ENCODE measurements around the gene E2F3. TPM values are rescaled to one million over a fixed set of nuclear protein-coding genes. Genes with fewer than 3 reads are reported as not detected.
A peak's percentile ranks its signal among the peaks of the same experiment; 100 is the strongest.

Gene E2F3
- polyA plus RNA-seq, 3 donors: 7.5 to 14.6 (median 8.9) TPM

DNA sequence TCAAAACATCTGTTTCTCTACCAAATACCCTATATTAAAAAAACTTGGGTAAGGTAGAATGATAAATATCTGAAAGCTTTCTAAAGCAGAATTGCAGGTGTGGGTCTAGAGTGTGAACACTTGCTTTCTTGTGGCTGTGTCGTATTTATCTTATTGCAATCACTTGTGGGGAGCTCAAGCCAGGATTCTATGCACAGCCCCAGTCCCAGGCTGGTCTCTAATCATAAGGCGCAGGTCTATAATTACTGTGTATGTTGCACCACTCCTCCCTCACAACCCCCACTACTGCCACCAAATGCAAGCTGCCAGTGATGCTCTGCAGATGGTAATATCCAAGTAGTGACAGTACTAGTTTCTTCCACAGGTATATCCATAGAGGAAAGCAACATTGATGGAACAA, 2.2 kb upstream of the E2F3 start:
- peaks cover 9 to 18% of the 10 kb centered on the region in 2 donors for H3K4me1 ChIP-seq (ENCODE audit: control insufficient read depth in 1 of 2, insufficient read depth in 2 of 2, low read length in 2 of 2)
- DNase-seq: no peak
- H3K36me3 ChIP-seq (replicated peaks in 1 of 2; ENCODE audit: control insufficient read depth in 1 of 2, insufficient read depth in 2 of 2, low read length in 2 of 2): no peaks in the 10 kb centered on the region
- Mint-ChIP-seq H3K27me3 (ENCODE audit: low read depth in 3 of 3) (peaks cover 4 to 8% (median 4%) of the 10 kb centered on the region in 3 donors), H3K27ac (no peak overlapping the region), H3K4me1 (peaks cover 6% of the 10 kb centered on the region), H3K4me3 (no peak overlapping the region), H3K9me3 (peaks cover 0 to 2% (median 0%) of the 10 kb centered on the region in 7 donors), H3K36me3 (no peaks in the 10 kb centered on the region)
- H3K79me2 ChIP-seq (ENCODE audit: insufficient read depth, low read length): peaks cover 25% of the 10 kb centered on the region
- H3K27ac ChIP-seq (ENCODE audit: low read depth in 1 of 2, low read length in 2 of 2): no peak overlapping the region
- H3K9ac ChIP-seq (ENCODE audit: insufficient read depth, low read length, poor library complexity, severe bottlenecking): no peak overlapping the region
- no peak overlapping the region for H3K4me3 ChIP-seq (replicated peaks in 1 of 3; ENCODE audit: low read depth in 2 of 3, low read length in 3 of 3)
- no peak overlapping the region for H3K4me2 ChIP-seq (replicated peaks; ENCODE audit: extremely low read depth, low read length, poor library complexity, severe bottlenecking)
- H4K20me1 ChIP-seq (ENCODE audit: insufficient read depth, low read length): peaks cover 3% of the 10 kb centered on the region
- no peak overlapping the region for H2AFZ ChIP-seq (ENCODE audit: insufficient read depth, low read depth, low read length, poor library complexity, severe bottlenecking)
- no peaks in the 10 kb centered on the region for H3K9me3 ChIP-seq (replicated peaks in 1 of 2; ENCODE audit: control insufficient read depth in 1 of 2, insufficient read depth in 1 of 2, low read length in 2 of 2)
- TF ChIP-seq, protein P1, sequence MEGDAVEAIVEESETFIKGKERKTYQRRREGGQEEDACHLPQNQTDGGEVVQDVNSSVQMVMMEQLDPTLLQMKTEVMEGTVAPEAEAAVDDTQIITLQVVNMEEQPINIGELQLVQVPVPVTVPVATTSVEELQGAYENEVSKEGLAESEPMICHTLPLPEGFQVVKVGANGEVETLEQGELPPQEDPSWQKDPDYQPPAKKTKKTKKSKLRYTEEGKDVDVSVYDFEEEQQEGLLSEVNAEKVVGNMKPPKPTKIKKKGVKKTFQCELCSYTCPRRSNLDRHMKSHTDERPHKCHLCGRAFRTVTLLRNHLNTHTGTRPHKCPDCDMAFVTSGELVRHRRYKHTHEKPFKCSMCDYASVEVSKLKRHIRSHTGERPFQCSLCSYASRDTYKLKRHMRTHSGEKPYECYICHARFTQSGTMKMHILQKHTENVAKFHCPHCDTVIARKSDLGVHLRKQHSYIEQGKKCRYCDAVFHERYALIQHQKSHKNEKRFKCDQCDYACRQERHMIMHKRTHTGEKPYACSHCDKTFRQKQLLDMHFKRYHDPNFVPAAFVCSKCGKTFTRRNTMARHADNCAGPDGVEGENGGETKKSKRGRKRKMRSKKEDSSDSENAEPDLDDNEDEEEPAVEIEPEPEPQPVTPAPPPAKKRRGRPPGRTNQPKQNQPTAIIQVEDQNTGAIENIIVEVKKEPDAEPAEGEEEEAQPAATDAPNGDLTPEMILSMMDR (IDR thresholded peaks at IDR 0.05): no peak
- WGBS (ENCODE audit: insufficient coverage): no CpG with 5 or more reads among the region's 2 CpGs
- intact Hi-C loops (cut with micrococcal nuclease): no loop called here
- H3K27me3 ChIP-seq (ENCODE audit: control insufficient read depth in 2 of 2, insufficient read depth in 2 of 2, low read length in 2 of 2): no peaks in the 10 kb centered on the region

- TF ChIP-seq, protein P1 (IDR thresholded peaks at IDR 0.05): peak; percentile 43
- Histone ChIP-seq H3K27ac (ENCODE audit: low read depth in 1 of 2, low read length in 2 of 2) (peak overlapping the region; percentile 81 to 92), H3K9me3 (replicated peaks in 1 of 2; ENCODE audit: control insufficient read depth in 1 of 2, insufficient read depth in 1 of 2, low read length in 2 of 2) (no peaks in the 10 kb centered on the region), H3K27me3 (ENCODE audit: control insufficient read depth in 2 of 2, insufficient read depth in 2 of 2, low read length in 2 of 2) (no peaks in the 10 kb centered on the region), H2AFZ (ENCODE audit: insufficient read depth, low read depth, low read length, poor library complexity, severe bottlenecking) (peak overlapping the region; percentile 81), H4K20me1 (ENCODE audit: insufficient read depth, low read length) (peaks cover 8% of the 10 kb centered on the region), H3K4me2 (replicated peaks; ENCODE audit: extremely low read depth, low read length, poor library complexity, severe bottlenecking) (peak overlapping the region; percentile 100), H3K4me3 (replicated peaks in 1 of 3; ENCODE audit: low read depth in 2 of 3, low read length in 3 of 3) (peak overlapping the region; percentile 75 to 94 (median 94)), H3K79me2 (ENCODE audit: insufficient read depth, low read length) (peaks cover 36% of the 10 kb centered on the region), H3K9ac (ENCODE audit: insufficient read depth, low read length, poor library complexity, severe bottlenecking) (peak overlapping the region; percentile 67), H3K4me1 (ENCODE audit: control insufficient read depth in 1 of 2, insufficient read depth in 2 of 2, low read length in 2 of 2) (peaks cover 11 to 29% of the 10 kb centered on the region in 2 donors), H3K36me3 (replicated peaks in 1 of 2; ENCODE audit: control insufficient read depth in 1 of 2, insufficient read depth in 2 of 2, low read length in 2 of 2) (peaks cover 0 to 2% of the 10 kb centered on the region in 2 donors)
- H3K36me3 Mint-ChIP-seq: peaks cover 0 to 3% of the 10 kb centered on the region in 2 donors
- H3K27me3 Mint-ChIP-seq (ENCODE audit: low read depth in 3 of 3): peaks cover 1 to 7% (median 4%) of the 10 kb centered on the region in 3 donors
- peak; percentile 52 to 87 (median 66) for DNase-seq
- H3K4me3 Mint-ChIP-seq: peak overlapping the region; percentile 87 to 97
- peaks cover 15% of the 10 kb centered on the region for H3K4me1 Mint-ChIP-seq
- 0% methylated on average over 5 of the region's 18 CpGs for WGBS (ENCODE audit: insufficient coverage)
- no peaks in the 10 kb centered on the region for H3K9me3 Mint-ChIP-seq
- peak overlapping the region; percentile 94 to 99 (median 97) for H3K27ac Mint-ChIP-seq
- intact Hi-C loops (cut with micrococcal nuclease): loop anchor here (2.0 to 10.0 kb wide), 7 partner anchors 42 to 134 kb away; partner anchors contain the start of gene CDKAL1 (in 2 of the 2)
Observed at GRCh38 chr6:20400456-20401204, 1.0 kb upstream of the E2F3 start.

All from CD14-positive monocyte (primary cell).